ENCODE measurements around the gene WDR38.

Gene WDR38

GRCh38 chr9:124880501-124880900, 27.2 kb downstream of the WDR38 start:
- no peaks in the 10 kb centered on the region for H3K9me3 ChIP-seq (ENCODE audit: control extremely low read depth in 1 of 5, control insufficient read depth in 4 of 5, insufficient read depth in 2 of 5, low read depth in 1 of 5, low read length in 4 of 5)
- H3K4me1 ChIP-seq (ENCODE audit: control extremely low read depth in 1 of 4, control insufficient read depth in 4 of 4, insufficient read depth in 4 of 4, low read length in 3 of 4), result no peaks in the 10 kb centered on the region
- POLR2A ChIA-PET, result no interaction called here
- WGBS (ENCODE audit: insufficient coverage), result 80% methylated on average over 9 of the region's 9 CpGs
- CTCF ChIA-PET, result interaction anchor here (1.5 kb wide), 1 partner anchor 9 kb away, joined by 5 read pairs; no protein-coding TSS in a partner anchor
- H3K27ac ChIP-seq (ENCODE audit: insufficient read depth in 1 of 2, low read depth in 1 of 2, low read length in 2 of 2, poor library complexity in 1 of 2, severe bottlenecking in 2 of 2), result no peak overlapping the region
- no peak overlapping the region for H3K4me3 ChIP-seq (ENCODE audit: control insufficient read depth in 1 of 7, extremely low read depth in 1 of 7, insufficient read depth in 4 of 7, low read depth in 2 of 7, low read length in 6 of 7)
- no peaks in the 10 kb centered on the region for H3K27me3 ChIP-seq (replicated peaks in 2 of 5; ENCODE audit: control insufficient read depth in 4 of 5, insufficient read depth in 5 of 5, low read length in 4 of 5)
- peaks cover 8 to 83% (median 63%) of the 10 kb centered on the region in 4 experiments for H3K36me3 ChIP-seq (ENCODE audit: control insufficient read depth in 4 of 4, insufficient read depth in 4 of 4, low read length in 3 of 4)
- DNase-seq, result no peak

DNA sequence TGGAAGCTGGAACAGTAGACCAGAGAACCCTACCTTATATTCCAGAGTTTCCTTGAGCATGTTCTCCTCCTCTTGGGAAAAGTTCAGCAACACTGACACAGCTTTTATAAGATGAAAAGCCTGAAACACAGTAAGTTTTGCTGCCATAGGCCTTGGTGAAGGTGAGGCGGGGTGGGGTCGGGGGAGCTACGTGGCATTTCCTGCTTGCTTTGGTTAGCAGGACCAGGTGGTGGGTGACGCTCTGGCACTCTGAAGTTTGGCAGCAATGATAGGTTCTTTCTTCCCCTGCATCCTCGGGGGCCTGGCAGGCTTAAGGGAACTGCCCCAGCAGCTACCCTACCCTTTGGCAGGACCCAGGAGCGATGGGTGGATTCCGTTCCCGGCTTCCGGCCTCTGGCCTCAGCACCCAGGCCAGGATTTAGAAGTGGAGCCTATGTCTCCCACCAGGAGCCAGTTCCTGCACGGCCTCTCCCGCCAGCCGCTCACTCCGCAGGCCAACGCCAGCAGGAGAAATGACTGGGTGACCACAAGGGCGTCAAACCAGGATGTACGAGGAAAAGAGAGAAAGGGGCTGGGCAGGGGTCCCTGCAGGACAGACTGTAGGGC, 28.0 kb downstream of the WDR38 start:
- WGBS (ENCODE audit: insufficient coverage), result 96% methylated on average over 11 of the region's 16 CpGs
- H3K4me3 ChIP-seq (ENCODE audit: control insufficient read depth in 1 of 7, extremely low read depth in 1 of 7, insufficient read depth in 4 of 7, low read depth in 2 of 7, low read length in 6 of 7), result no peak overlapping the region
- CTCF ChIA-PET, result interaction anchor here (0.6 to 2.5 kb wide), 4 partner anchors 10 to 584 kb away, joined by 3 to 13 read pairs (median 4); no protein-coding TSS in a partner anchor
- no peaks in the 10 kb centered on the region for H3K9me3 ChIP-seq (ENCODE audit: control extremely low read depth in 1 of 5, control insufficient read depth in 4 of 5, insufficient read depth in 2 of 5, low read depth in 1 of 5, low read length in 4 of 5)
- POLR2A ChIA-PET, result no interaction called here
- no peak for DNase-seq
- no peaks in the 10 kb centered on the region for H3K27me3 ChIP-seq (replicated peaks in 2 of 5; ENCODE audit: control insufficient read depth in 4 of 5, insufficient read depth in 5 of 5, low read length in 4 of 5)
- no peaks in the 10 kb centered on the region for H3K4me1 ChIP-seq (ENCODE audit: control extremely low read depth in 1 of 4, control insufficient read depth in 4 of 4, insufficient read depth in 4 of 4, low read length in 3 of 4)
- no peak overlapping the region for H3K27ac ChIP-seq (ENCODE audit: insufficient read depth in 1 of 2, low read depth in 1 of 2, low read length in 2 of 2, poor library complexity in 1 of 2, severe bottlenecking in 2 of 2)
- peaks cover 12 to 83% (median 64%) of the 10 kb centered on the region in 4 experiments for H3K36me3 ChIP-seq (ENCODE audit: control insufficient read depth in 4 of 4, insufficient read depth in 4 of 4, low read length in 3 of 4)

DNA sequence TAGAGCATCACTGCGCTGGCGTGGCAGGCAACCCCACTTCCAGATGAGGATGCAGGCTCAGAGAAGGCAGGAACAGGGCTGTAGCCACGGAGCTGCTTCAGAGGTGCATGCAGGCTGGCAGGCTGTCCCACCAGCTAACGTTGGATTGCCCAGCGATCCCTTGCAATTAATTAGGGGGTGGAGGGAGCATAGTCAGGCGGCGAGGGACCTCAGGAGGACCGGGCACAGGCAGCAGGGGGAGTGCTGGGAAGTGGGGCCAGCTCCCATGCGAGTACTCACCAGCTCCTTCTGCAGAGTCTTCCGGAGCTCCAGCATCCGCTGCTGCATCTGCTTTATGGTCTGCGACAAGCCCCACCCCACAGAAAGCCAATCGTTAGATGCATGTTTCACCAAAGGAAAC, 29.0 kb downstream of the WDR38 start:
- WGBS (ENCODE audit: insufficient coverage), result 86% methylated on average over 9 of the region's 13 CpGs
- ChIA-PET CTCF (interaction anchor here (0.5 to 2.5 kb wide), 5 partner anchors 9 to 118 kb away, joined by 3 to 13 read pairs (median 4); no protein-coding TSS in a partner anchor), POLR2A (interaction anchor here (1.2 kb wide), 1 partner anchor 10 kb away, joined by 4 read pairs; no protein-coding TSS in a partner anchor)
- no peak for DNase-seq
- Histone ChIP-seq H3K4me3 (ENCODE audit: control insufficient read depth in 1 of 7, extremely low read depth in 1 of 7, insufficient read depth in 4 of 7, low read depth in 2 of 7, low read length in 6 of 7) (no peak overlapping the region), H3K27ac (ENCODE audit: insufficient read depth in 1 of 2, low read depth in 1 of 2, low read length in 2 of 2, poor library complexity in 1 of 2, severe bottlenecking in 2 of 2) (no peak overlapping the region), H3K36me3 (ENCODE audit: control insufficient read depth in 4 of 4, insufficient read depth in 4 of 4, low read length in 3 of 4) (peaks cover 12 to 83% (median 62%) of the 10 kb centered on the region in 4 experiments), H3K9me3 (ENCODE audit: control extremely low read depth in 1 of 5, control insufficient read depth in 4 of 5, insufficient read depth in 2 of 5, low read depth in 1 of 5, low read length in 4 of 5) (no peaks in the 10 kb centered on the region), H3K4me1 (ENCODE audit: control extremely low read depth in 1 of 4, control insufficient read depth in 4 of 4, insufficient read depth in 4 of 4, low read length in 3 of 4) (no peaks in the 10 kb centered on the region), H3K27me3 (replicated peaks in 2 of 5; ENCODE audit: control insufficient read depth in 4 of 5, insufficient read depth in 5 of 5, low read length in 4 of 5) (no peaks in the 10 kb centered on the region)

DNA sequence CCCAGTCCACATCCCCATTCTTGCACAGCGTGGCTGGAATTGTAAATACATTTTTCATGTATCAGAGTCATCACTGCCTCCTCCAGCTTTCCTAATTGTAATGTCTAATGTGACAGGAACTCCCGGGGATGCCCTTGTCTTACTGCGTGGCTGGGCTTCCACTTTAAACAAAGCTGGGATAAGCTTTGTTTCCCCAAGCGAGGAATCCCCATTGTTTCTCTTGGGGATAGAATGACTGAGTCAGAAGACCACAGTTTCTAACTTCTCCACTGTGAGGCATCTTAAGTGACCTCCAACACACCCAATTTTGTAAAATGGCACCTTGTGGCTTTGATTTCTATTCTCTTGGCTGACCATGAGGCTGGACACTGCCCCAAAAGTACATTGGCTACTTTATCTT, 31.1 kb downstream of the WDR38 start:
- ChIA-PET CTCF (interaction anchor here (1.1 to 2.7 kb wide), 3 partner anchors 10 to 31 kb away, joined by 3 to 8 read pairs (median 7); partner anchors contain the start of gene WDR38), POLR2A (no interaction called here)
- H3K4me1 ChIP-seq (ENCODE audit: control extremely low read depth in 1 of 4, control insufficient read depth in 4 of 4, insufficient read depth in 4 of 4, low read length in 3 of 4), result no peaks in the 10 kb centered on the region
- WGBS (ENCODE audit: insufficient coverage), result 100% methylated on average over 2 of the region's 4 CpGs
- H3K27me3 ChIP-seq (replicated peaks in 2 of 5; ENCODE audit: control insufficient read depth in 4 of 5, insufficient read depth in 5 of 5, low read length in 4 of 5), result no peaks in the 10 kb centered on the region
- H3K27ac ChIP-seq (ENCODE audit: insufficient read depth in 1 of 2, low read depth in 1 of 2, low read length in 2 of 2, poor library complexity in 1 of 2, severe bottlenecking in 2 of 2), result no peak overlapping the region
- peaks cover 14 to 79% (median 62%) of the 10 kb centered on the region in 4 experiments for H3K36me3 ChIP-seq (ENCODE audit: control insufficient read depth in 4 of 4, insufficient read depth in 4 of 4, low read length in 3 of 4)
- H3K9me3 ChIP-seq (ENCODE audit: control extremely low read depth in 1 of 5, control insufficient read depth in 4 of 5, insufficient read depth in 2 of 5, low read depth in 1 of 5, low read length in 4 of 5), result no peaks in the 10 kb centered on the region
- DNase-seq, result no peak
- no peak overlapping the region for H3K4me3 ChIP-seq (ENCODE audit: control insufficient read depth in 1 of 7, extremely low read depth in 1 of 7, insufficient read depth in 4 of 7, low read depth in 2 of 7, low read length in 6 of 7)

GRCh38 chr9:124885551-124885950, 32.3 kb downstream of the WDR38 start:
- H3K27ac ChIP-seq (ENCODE audit: insufficient read depth in 1 of 2, low read depth in 1 of 2, low read length in 2 of 2, poor library complexity in 1 of 2, severe bottlenecking in 2 of 2), result no peak overlapping the region
- 100% methylated on average over 4 of the region's 4 CpGs for WGBS (ENCODE audit: insufficient coverage)
- POLR2A ChIA-PET, result no interaction called here
- DNase-seq, result no peak
- H3K27me3 ChIP-seq (replicated peaks in 2 of 5; ENCODE audit: control insufficient read depth in 4 of 5, insufficient read depth in 5 of 5, low read length in 4 of 5), result no peaks in the 10 kb centered on the region
- CTCF ChIA-PET, result interaction anchor here (2.6 to 2.7 kb wide), 2 partner anchors 9 to 32 kb away, joined by 7 to 8 read pairs; partner anchors contain the start of gene WDR38
- H3K4me1 ChIP-seq (ENCODE audit: control extremely low read depth in 1 of 4, control insufficient read depth in 4 of 4, insufficient read depth in 4 of 4, low read length in 3 of 4), result no peaks in the 10 kb centered on the region
- no peaks in the 10 kb centered on the region for H3K9me3 ChIP-seq (ENCODE audit: control extremely low read depth in 1 of 5, control insufficient read depth in 4 of 5, insufficient read depth in 2 of 5, low read depth in 1 of 5, low read length in 4 of 5)
- no peak overlapping the region for H3K4me3 ChIP-seq (ENCODE audit: control insufficient read depth in 1 of 7, extremely low read depth in 1 of 7, insufficient read depth in 4 of 7, low read depth in 2 of 7, low read length in 6 of 7)
- H3K36me3 ChIP-seq (ENCODE audit: control insufficient read depth in 4 of 4, insufficient read depth in 4 of 4, low read length in 3 of 4), result peaks cover 12 to 80% (median 62%) of the 10 kb centered on the region in 4 experiments

- Histone ChIP-seq H3K9me3 (ENCODE audit: control extremely low read depth in 1 of 5, control insufficient read depth in 4 of 5, insufficient read depth in 2 of 5, low read depth in 1 of 5, low read length in 4 of 5) (no peaks in the 10 kb centered on the region), H3K27ac (ENCODE audit: insufficient read depth in 1 of 2, low read depth in 1 of 2, low read length in 2 of 2, poor library complexity in 1 of 2, severe bottlenecking in 2 of 2) (no peak overlapping the region), H3K4me1 (ENCODE audit: control extremely low read depth in 1 of 4, control insufficient read depth in 4 of 4, insufficient read depth in 4 of 4, low read length in 3 of 4) (no peaks in the 10 kb centered on the region), H3K4me3 (ENCODE audit: control insufficient read depth in 1 of 7, extremely low read depth in 1 of 7, insufficient read depth in 4 of 7, low read depth in 2 of 7, low read length in 6 of 7) (no peak overlapping the region), H3K27me3 (replicated peaks in 2 of 5; ENCODE audit: control insufficient read depth in 4 of 5, insufficient read depth in 5 of 5, low read length in 4 of 5) (no peaks in the 10 kb centered on the region), H3K36me3 (ENCODE audit: control insufficient read depth in 4 of 4, insufficient read depth in 4 of 4, low read length in 3 of 4) (peaks cover 12 to 80% (median 57%) of the 10 kb centered on the region in 4 experiments)
- no peak for DNase-seq
- POLR2A ChIA-PET, result no interaction called here
- CTCF ChIA-PET, result interaction anchor here (0.9 to 2.7 kb wide), 5 partner anchors 8 to 110 kb away, joined by 3 to 8 read pairs (median 6); partner anchors contain the start of genes OLFML2A and WDR38
- WGBS (ENCODE audit: insufficient coverage), result 98% methylated on average over 8 of the region's 10 CpGs
Measured at GRCh38 chr9:124886461-124886860, 33.2 kb downstream of the WDR38 start.

DNA sequence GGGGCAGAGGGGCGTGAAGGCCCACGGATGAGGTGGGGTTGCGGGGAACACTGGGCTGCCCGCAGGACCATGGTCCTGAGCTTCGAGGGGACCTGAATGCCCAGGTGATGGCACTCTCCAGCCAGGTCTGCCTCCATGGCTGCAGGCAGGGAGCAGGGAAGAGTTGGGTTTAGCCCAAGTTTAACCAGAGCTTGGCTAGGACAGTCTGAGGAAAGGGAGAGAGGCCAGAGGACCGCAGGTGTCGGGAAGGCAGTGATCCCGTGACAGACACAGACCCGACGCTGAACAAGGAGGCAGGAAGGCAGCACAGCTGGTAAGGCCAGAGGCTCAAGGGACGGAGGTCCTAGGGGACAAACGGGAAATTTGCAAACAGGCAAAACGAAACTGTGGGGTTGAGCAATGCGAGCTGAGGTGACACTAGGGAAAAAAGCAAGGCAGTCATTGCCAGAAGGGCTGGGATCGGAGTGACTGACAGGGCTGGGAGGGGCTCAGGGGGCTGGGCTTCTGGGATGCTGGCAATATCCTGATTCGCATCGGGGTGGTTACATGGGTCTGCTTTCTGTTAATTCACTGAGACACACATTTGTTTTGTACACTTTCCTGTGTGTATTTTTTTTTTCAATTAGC, 33.7 kb downstream of the WDR38 start:
- Histone ChIP-seq H3K27ac (ENCODE audit: insufficient read depth in 1 of 2, low read depth in 1 of 2, low read length in 2 of 2, poor library complexity in 1 of 2, severe bottlenecking in 2 of 2) (no peak overlapping the region), H3K27me3 (replicated peaks in 2 of 5; ENCODE audit: control insufficient read depth in 4 of 5, insufficient read depth in 5 of 5, low read length in 4 of 5) (no peaks in the 10 kb centered on the region), H3K36me3 (ENCODE audit: control insufficient read depth in 4 of 4, insufficient read depth in 4 of 4, low read length in 3 of 4) (peaks cover 12 to 75% (median 52%) of the 10 kb centered on the region in 4 experiments), H3K4me3 (ENCODE audit: control insufficient read depth in 1 of 7, extremely low read depth in 1 of 7, insufficient read depth in 4 of 7, low read depth in 2 of 7, low read length in 6 of 7) (no peak overlapping the region), H3K4me1 (ENCODE audit: control extremely low read depth in 1 of 4, control insufficient read depth in 4 of 4, insufficient read depth in 4 of 4, low read length in 3 of 4) (no peaks in the 10 kb centered on the region), H3K9me3 (ENCODE audit: control extremely low read depth in 1 of 5, control insufficient read depth in 4 of 5, insufficient read depth in 2 of 5, low read depth in 1 of 5, low read length in 4 of 5) (no peaks in the 10 kb centered on the region)
- no peak for DNase-seq
- POLR2A ChIA-PET, result no interaction called here
- CTCF ChIA-PET, result interaction anchor here (0.9 to 1.4 kb wide), 3 partner anchors 35 to 110 kb away, joined by 3 to 6 read pairs (median 3); partner anchors contain the start of gene OLFML2A
- WGBS (ENCODE audit: insufficient coverage), result 96% methylated on average over 15 of the region's 17 CpGs

All from common myeloid progenitor, CD34-positive (primary cell).